GM12865 (cell line): Measurements from ENCODE around the gene UBE2G2.
A peak's percentile ranks its signal among the peaks of the same experiment; 100 is the strongest.

Experiments
- DNase-seq: peaks from one replicate; pipeline ENCODE4 v3.0.0; 2010; ENCODE audit warnings: low read depth
- H3K4me3 ChIP-seq: 2 replicates; pipeline ENCODE4 v1.5.1; 2011; ENCODE audit warnings: mild to moderate bottlenecking, low read depth, low read length, control low read depth
- CTCF ChIP-seq: IDR thresholded peaks from 2 replicates; pipeline ENCODE4 v1.5.1; 2011; ENCODE audit warnings: low read length, control low read depth, low read depth, inconsistent platforms; ENCODE audit not compliant: insufficient read depth; ENCODE audit errors: missing control alignments

The UBE2G2 gene

GRCh38 chr21:44795342-44795741, 6.3 kb downstream of the UBE2G2 start:
- no peak overlapping the region for H3K4me3 ChIP-seq
- DNase-seq: no peak
- no peak for TF ChIP-seq CTCF

GRCh38 chr21:44793592-44794374, 7.8 kb downstream of the UBE2G2 start:
- no peak overlapping the region for H3K4me3 ChIP-seq
- no peak for DNase-seq
- TF ChIP-seq CTCF: no peak

- DNase-seq: peak; percentile 64
- no peak overlapping the region for H3K4me3 ChIP-seq
- peak; percentile 66 for TF ChIP-seq CTCF
Observed at GRCh38 chr21:44792702-44793591, 8.7 kb downstream of the UBE2G2 start.

GRCh38 chr21:44791993-44792392, 9.6 kb downstream of the UBE2G2 start:
- no peak overlapping the region for H3K4me3 ChIP-seq
- no peak for TF ChIP-seq CTCF
- DNase-seq: no peak

- no peak for TF ChIP-seq CTCF
- H3K4me3 ChIP-seq: no peak overlapping the region
- no peak for DNase-seq
Observed at GRCh38 chr21:44791246-44791645, 10.4 kb downstream of the UBE2G2 start.

- peak; percentile 26 for DNase-seq
- TF ChIP-seq CTCF: no peak
- no peak overlapping the region for H3K4me3 ChIP-seq
Observed at GRCh38 chr21:44790368-44790767, 11.3 kb downstream of the UBE2G2 start.

GRCh38 chr21:44789880-44790279, 11.7 kb downstream of the UBE2G2 start:
- no peak for DNase-seq
- no peak overlapping the region for H3K4me3 ChIP-seq
- no peak for TF ChIP-seq CTCF
